ENCODE data around the gene CA14. TPM values are rescaled to one million over a fixed set of nuclear protein-coding genes. Genes with fewer than 3 reads are reported as not detected.

CA14 gene
- total RNA-seq, 1 donor from 2014 or later, result 0.38 TPM

DNA sequence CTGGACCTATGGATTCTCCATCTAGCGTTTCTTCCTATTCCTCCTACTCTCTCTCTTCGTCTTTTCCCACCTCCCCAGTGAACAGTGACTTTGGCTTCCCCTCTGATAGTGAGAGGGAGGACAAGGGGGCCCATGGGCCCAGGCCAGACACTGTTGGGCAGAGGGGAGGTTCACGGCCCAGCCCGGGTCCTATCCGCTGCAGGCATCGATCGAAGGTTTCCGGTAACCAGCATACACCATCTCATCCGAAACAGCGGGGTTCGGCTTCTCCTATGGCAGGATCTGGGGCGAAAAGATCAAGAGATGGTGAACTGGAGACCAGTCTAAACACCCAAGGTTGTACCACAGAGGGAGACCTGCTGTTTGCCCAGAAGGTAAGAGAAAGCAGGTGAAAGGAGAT, 25.7 kb downstream of the CA14 start:
- Histone ChIP-seq H3K9me3 (no peaks in the 10 kb centered on the region), H3K27ac (no peak overlapping the region), H3K4me1 (peaks cover 16% of the 10 kb centered on the region), H3K36me3 (peaks cover 6% of the 10 kb centered on the region), H3K27me3 (ENCODE audit: low read depth) (no peaks in the 10 kb centered on the region), H3K4me3 (peak overlapping the region; percentile 57)
- TF ChIP-seq, protein P1, sequence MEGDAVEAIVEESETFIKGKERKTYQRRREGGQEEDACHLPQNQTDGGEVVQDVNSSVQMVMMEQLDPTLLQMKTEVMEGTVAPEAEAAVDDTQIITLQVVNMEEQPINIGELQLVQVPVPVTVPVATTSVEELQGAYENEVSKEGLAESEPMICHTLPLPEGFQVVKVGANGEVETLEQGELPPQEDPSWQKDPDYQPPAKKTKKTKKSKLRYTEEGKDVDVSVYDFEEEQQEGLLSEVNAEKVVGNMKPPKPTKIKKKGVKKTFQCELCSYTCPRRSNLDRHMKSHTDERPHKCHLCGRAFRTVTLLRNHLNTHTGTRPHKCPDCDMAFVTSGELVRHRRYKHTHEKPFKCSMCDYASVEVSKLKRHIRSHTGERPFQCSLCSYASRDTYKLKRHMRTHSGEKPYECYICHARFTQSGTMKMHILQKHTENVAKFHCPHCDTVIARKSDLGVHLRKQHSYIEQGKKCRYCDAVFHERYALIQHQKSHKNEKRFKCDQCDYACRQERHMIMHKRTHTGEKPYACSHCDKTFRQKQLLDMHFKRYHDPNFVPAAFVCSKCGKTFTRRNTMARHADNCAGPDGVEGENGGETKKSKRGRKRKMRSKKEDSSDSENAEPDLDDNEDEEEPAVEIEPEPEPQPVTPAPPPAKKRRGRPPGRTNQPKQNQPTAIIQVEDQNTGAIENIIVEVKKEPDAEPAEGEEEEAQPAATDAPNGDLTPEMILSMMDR (IDR thresholded peaks at IDR 0.05), result no peak
- DNase-seq (no peak), ATAC-seq (no peak)
- intact Hi-C loops (cut with DNase I), result no loop called here

DNA sequence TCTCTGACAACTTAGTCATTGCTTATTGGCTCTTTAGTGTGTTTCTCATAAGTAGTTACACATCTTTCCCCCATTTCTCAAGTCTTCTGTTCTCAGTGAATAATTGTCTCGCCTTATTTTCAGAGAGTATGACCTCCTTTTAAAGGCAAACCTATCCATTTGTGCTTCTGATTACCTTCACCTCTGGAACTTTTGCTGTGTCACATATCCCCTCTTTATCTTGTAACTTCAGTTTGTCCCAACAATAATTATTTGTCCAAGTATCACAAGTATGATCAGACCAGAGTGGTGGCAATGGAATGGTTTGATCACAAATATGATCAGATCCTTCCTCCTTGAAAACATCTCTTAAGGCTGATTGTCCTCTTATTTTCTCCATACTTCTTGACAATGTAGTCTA, 30.8 kb downstream of the CA14 start:
- no peak for ATAC-seq

DNA sequence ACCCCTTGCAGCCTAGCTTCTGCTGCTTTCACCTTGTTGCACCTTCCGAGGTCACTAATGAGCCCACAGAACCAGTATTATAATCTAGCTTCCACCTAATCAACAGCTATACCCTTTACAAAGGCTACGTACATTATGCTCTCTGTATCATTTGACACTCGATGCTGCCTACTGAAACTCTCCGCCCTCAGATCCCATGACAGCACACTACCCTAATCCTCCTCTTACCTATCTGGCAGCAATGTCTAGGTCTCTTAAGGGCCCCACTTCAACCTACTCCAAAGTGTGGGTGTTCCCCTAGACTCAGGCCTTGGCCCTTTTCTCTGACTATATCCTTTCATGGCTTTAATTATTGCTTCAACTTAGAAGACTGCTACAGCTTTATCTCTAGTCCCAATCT, 31.2 kb downstream of the CA14 start:
- no peaks in the 10 kb centered on the region for H3K27me3 ChIP-seq (ENCODE audit: low read depth)
- H3K9me3 ChIP-seq, result no peaks in the 10 kb centered on the region
- DNase-seq (no peak), ATAC-seq (no peak)
- TF ChIP-seq, protein P1 (IDR thresholded peaks at IDR 0.05), result no peak
- intact Hi-C loops (cut with DNase I), result no loop called here
- H3K27ac ChIP-seq, result no peak overlapping the region
- peaks cover 6% of the 10 kb centered on the region for H3K36me3 ChIP-seq
- no peak overlapping the region for H3K4me3 ChIP-seq
- no peaks in the 10 kb centered on the region for H3K4me1 ChIP-seq

More for the DNA sequence above, 30.8 kb downstream of the CA14 start:
- intact Hi-C loops (cut with DNase I), result no loop called here
- H3K27ac ChIP-seq, result no peak overlapping the region
- no peak overlapping the region for H3K4me3 ChIP-seq
- no peaks in the 10 kb centered on the region for H3K4me1 ChIP-seq
- no peak for DNase-seq
- no peaks in the 10 kb centered on the region for H3K27me3 ChIP-seq (ENCODE audit: low read depth)
- TF ChIP-seq, protein P1 (IDR thresholded peaks at IDR 0.05), result no peak
- no peaks in the 10 kb centered on the region for H3K9me3 ChIP-seq
- H3K36me3 ChIP-seq, result peaks cover 6% of the 10 kb centered on the region

DNA sequence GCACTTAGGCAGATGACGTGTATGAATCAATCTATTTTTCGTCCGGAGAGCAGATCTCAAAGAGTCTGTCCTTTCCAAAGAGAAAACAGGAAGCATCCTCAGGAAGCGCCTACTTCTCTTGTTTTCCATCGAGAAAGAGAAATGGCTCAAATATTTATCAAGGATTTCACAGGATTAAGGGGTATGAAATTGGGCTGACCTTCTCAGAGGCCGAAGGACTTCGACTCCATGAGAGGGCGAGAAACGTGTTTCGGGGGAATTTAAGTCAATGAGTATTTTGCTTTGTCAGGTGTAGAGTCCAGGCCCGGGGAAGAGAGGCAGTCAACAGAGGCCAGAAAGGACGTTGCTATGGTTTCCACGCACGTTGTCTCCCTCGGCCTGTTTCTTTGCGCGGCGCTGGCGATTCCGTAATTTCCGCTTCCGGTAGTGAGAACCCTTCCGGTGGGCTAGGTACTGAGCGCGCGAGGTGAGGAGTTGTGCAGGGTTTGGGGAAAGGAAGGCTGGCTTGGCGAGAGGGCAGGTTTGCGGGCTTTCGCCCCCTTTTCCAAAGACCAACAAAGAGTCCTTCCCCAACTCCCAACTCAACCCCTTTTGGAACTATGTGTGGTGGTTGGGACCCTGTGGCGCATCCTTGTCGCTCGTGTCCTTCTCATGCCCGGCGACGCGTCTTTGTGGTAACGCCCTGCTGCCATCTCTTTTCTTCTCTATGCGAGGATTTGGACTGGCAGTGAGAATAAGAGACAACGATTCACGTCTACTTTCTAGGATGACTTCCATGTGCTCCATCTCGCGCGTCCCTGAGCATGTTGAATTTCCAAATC, 36.1 kb downstream of the CA14 start, which contains the start of gene MRPS21:
Gene MRPS21, plus strand, starts transcription at position 429 of the 821 bp plus-strand sequence. CDS start 506 bp downstream, outside the sequence.
- ATAC-seq (peak; percentile 98 to 99), DNase-seq (peak; percentile 93)
- no peaks in the 10 kb centered on the region for H3K9me3 ChIP-seq
- H3K27me3 ChIP-seq (ENCODE audit: low read depth), result no peaks in the 10 kb centered on the region
- TF ChIP-seq, protein P1 (IDR thresholded peaks at IDR 0.05), result no peak
- H3K4me3 ChIP-seq, result peak within 1 kb of the TSS; percentile 73
- peak within 1 kb of the TSS; percentile 90 for H3K27ac ChIP-seq
- intact Hi-C loops (cut with DNase I), result no loop called here
- H3K36me3 ChIP-seq, result peaks cover 34% of the 10 kb centered on the region
- peaks cover 6% of the 10 kb centered on the region for H3K4me1 ChIP-seq

DNA sequence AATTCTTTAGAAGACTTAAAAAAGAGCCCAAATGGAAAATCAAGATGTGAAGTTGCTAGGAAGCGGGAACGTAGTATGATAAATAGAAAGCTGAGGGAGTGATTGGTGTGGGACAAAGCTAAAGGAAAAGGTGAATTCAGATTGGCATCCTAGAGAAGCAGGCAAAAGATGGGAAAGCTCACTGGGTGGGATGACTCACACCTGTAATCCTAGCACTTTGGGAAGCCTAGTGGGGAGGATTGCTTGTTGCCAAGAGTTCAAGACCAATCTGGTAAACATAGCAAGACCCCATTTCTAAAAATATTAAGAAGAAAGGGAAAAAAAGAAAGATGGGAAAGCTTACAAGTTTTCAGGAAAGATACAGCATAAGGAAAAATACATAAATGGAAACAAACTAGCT, 37.9 kb downstream of the CA14 start:
- no peak for ATAC-seq
- Histone ChIP-seq H3K4me3 (no peak overlapping the region), H3K27ac (no peak overlapping the region), H3K9me3 (no peaks in the 10 kb centered on the region), H3K36me3 (peaks cover 52% of the 10 kb centered on the region), H3K4me1 (peaks cover 6% of the 10 kb centered on the region), H3K27me3 (ENCODE audit: low read depth) (no peaks in the 10 kb centered on the region)
- intact Hi-C loops (cut with DNase I), result no loop called here
- TF ChIP-seq, protein P1 (IDR thresholded peaks at IDR 0.05), result no peak
- DNase-seq, result no peak

Measured in lower lobe of right lung (tissue), 2 donors.